HG03060 (cell line): ENCODE data around the gene PLA2G4F.

Source experiments
- ATAC-seq: cut with Tn5 transposase; IDR thresholded peaks from one replicate; pipeline ENCODE4 v1.9.1; 2021; ENCODE audit warnings: low read depth, moderate number of reproducible peaks; ENCODE audit not compliant: unreplicated experiment

PLA2G4F gene

DNA sequence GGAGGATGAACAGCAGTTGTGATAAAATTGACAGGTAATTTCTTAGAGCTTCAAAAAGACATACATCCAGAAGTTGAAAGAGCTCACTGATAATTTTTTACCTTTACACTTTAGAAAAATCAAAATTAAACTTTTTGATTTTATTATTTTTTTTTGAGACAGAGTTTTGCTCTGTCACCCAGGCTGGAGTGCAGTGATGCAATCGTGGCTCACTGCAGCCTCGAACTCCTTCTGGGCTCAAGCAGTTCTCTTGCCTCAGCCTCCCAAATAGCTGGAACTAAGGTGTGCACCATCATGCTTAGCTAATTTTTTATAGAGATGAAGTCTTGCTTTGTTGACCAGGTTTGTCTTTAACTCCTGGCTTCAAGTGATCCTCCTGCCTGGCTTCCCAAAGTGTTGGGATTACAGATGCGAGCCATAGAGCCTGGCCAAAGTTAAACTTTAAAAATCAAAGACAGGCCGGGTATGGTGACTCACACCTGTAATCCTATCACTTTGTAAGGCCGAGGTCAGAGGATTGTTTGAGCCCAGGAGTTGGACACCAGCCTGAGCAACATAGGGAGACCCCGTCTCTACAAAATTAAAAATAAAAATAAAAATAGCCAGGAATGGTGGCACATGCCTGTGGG is 21.7 kb downstream of the PLA2G4F start:
- ATAC-seq: no peak

DNA sequence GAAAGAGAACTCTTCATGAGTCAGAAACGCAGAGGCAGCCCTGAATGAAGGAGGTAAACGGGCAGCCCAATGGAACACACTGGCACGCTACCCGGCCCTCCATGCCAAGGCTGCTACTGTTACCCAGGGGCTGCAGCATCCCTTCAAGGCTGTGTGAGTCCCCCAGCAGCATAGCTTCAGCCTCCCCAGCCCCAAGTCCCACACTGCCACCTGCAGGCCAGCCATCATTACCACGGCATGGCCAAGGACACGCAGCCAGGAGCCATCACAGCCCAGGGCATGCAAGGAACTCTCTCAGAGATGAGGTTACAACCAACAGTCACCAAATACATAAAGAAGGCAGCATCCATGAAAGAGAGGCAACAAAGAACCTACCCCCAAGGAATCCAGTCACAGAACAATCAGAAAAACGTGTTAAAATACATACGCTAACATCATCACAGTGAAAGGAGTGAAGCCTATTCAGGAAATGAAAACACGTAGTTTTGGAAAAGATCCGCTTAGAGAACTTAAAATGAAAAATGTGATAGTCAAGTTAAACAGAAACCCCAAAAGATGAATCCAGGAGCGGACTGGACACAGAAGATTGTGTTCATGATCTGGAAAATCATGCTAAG is 22.4 kb downstream of the PLA2G4F start:
- no peak for ATAC-seq

- no peak for ATAC-seq
These were observed 23.1 kb downstream of the PLA2G4F start for GRCh38 chr15:42133356-42133755.

DNA sequence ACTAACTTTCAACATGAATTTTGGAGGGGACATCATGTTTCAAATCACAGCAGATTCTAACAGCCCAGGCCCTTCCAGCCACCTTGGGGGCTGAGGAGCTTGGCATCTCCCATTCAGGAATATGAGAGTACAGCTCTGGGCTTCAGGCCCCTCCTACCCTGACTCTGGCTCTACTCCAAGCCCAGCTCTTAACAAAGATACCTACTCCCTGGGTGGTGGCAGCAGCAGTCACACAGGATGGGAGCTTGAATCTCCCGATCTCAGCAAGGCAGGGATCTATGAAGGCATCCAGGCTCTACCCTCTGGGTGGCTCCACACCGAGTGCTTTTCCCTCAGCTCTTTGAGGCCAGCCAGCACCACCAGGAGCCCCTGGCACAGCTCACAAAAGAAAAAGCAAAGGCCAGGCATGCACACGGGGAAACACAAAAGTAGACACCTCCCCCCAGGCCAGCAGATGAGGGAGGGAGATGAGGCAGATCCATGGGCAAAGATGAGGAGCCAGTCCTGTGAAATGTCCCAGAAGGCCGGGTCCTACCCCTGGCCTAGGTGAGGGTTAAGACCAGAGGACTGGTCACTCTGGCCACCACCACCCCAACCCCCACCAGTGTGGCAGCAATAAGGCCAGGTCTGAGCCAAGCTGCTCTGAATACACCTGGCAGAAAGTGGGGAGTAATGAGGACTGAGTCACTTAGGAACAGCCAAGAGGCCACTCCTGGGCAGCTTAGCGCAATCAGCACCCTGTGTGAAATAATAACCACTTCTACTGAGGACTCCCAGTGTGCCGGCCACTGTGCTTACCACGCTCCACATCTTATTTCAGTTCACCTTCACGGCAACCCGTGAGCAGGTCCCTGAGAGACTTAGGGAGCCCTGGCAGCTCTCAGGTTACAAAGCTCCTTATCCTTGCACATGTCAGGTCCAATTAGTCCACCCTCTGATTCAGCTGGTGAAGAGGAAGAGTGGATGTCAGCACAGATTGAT is 24.3 kb downstream of the PLA2G4F start:
- ATAC-seq: no peak

GRCh38 chr15:42131006-42131405 is 25.4 kb downstream of the PLA2G4F start:
- ATAC-seq: no peak

DNA sequence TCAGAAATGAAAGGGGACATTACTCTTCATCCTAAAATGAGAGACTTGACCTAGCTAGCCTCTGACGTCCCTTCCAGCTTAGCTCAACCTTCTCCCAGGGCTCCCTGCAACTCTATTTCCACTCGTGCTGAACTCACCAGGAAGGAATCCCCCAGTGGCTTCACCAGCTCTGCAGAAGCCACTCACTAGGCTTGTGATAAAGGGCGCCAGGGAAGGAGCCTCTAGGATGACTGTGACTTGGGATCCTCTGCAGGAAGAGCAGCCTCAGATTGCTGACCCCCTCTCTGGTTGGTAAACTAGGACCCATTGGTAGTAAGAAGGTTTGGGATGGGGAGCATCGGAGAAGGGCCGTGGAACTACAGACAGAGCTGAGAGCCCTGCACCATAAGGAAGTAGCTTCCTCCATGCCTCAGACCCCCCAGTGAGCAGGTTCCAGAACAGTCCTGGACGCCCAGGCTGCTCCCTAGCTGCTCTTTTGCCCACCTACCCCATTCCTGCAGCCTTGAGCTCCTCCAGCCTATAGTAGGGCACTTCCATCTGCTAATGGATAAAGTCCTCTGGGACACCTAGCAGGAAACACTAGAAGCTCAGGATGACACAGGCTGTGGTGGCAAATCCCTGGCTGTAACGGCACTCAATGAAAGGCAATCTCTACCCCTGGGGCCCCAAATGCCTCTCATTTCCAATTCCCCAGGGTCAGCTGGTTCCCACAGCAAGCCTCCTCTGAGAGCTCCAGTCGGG is 26.0 kb downstream of the PLA2G4F start:
- no peak for ATAC-seq

- no peak for ATAC-seq
These were observed 27.1 kb downstream of the PLA2G4F start for GRCh38 chr15:42129364-42129763.

GRCh38 chr15:42128476-42128875 is 28.0 kb downstream of the PLA2G4F start:
- ATAC-seq: no peak

DNA sequence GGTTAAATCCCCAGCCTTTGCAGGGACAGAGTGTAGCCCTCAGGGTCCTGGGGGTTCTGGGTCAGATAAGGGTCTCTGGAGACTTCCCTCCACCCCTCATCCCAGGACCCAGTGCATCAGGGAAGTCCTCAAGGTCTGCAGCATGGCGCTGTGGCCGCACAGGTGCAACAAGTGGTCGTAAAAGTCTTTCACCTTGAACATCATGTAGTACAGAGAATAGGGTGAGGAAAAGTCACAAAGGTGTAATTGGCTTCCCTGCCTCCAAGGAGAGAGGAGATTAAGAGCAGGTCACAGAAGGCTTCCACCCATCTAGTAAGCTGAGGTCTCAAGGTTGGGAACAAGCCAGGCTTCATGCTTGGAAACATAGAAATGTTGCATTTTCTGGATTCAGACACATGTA is 32.9 kb downstream of the PLA2G4F start:
- no peak for ATAC-seq

DNA sequence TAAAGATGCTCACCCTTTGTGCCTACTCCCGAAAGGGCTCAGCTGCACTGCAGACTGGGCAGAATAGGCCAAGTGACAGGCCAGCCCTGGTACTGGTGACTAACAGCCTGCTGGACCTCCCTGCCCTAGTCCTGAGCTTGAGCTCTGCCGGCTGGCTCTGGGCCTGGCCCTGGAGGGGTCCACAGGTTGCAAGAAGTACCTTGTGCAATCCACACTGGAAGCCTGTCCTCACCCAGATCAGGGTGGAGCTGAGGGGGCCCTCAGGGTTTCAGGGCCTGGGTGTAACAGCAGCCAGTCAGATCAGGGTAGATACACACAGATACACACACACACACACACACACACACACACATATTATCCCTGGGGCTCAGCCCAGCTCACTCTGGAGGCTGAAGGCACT is 34.8 kb downstream of the PLA2G4F start:
- no peak for ATAC-seq

GRCh38 chr15:42121021-42121420 is 35.4 kb downstream of the PLA2G4F start:
- no peak for ATAC-seq

DNA sequence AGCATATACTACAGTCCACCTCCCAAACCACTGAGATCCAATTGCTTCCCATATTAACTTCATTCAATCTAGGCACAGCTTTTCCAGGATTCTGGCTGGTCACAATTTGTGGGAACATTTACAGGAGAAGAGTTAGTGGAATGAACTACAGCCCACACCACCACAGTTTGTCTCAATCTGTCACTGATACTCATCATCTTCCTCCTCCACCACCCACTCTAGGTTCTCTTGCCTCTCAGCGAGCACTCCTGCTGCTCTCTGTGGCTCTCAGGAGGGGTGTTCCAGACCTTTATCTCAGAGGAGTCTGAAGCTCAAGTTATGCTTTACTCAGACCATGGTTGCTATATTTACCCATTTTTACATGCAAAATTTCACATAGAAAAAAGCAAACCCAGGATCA is 36.2 kb downstream of the PLA2G4F start:
- no peak for ATAC-seq

DNA sequence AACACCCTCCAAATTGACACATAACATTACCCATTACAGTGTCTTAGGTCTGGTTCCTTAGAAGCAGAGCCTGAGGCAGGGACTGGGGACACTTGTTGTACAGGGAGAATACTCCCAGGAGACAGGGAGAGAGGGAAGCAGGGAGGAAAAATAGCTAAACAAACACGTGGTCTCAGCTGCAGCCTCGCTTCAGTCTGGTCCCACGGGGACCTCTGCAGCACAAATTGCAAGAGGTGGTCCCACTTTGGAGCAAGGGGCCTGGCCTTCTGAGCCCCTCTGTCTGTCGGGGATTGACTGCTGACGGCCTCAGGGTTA is 37.0 kb downstream of the PLA2G4F start:
- no peak for ATAC-seq

- ATAC-seq: no peak
These were observed 37.6 kb downstream of the PLA2G4F start for GRCh38 chr15:42118650-42119445.

DNA sequence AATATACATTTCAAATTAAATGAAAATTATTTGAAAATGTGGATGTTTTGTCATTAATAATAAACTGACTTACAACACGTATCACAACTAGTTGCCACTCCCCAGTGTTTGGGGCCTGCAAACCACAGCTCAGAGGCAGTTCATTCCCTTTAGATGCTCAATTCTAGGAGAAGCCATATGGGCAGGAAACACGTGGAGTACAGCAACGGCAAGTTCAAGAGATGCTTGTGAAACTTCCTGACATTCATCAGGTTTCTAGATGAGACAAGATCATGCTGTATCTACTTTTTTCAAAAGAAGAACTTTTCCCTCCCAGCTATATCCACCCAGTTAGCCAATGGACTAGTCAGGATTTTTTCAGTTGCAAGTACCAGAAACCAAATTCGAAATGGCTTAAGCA is 44.5 kb downstream of the PLA2G4F start:
- no peak for ATAC-seq

- ATAC-seq: no peak
These were observed 46.1 kb downstream of the PLA2G4F start for GRCh38 chr15:42110367-42110766.

- ATAC-seq: no peak
These were observed 47.6 kb downstream of the PLA2G4F start for GRCh38 chr15:42108806-42109205.

- ATAC-seq: no peak
These were observed 48.2 kb downstream of the PLA2G4F start for GRCh38 chr15:42108189-42108588.

- no peak for ATAC-seq
These were observed 49.0 kb downstream of the PLA2G4F start for GRCh38 chr15:42107473-42107872.

GRCh38 chr15:42106288-42106687 is 50.1 kb downstream of the PLA2G4F start:
- ATAC-seq: no peak
